Sciatic nerve (tissue), 2 donors: ENCODE results near the gene LPP. TPM values are rescaled to one million over a fixed set of nuclear protein-coding genes. Genes with fewer than 3 reads are reported as not detected.
"Not testable (repeated sequence)": the region's sequence is repeated elsewhere in the genome, so short reads cannot be mapped to it uniquely, and the experiment has no call there.

ENCODE experiments used
- ATAC-seq: fragments of 200-7000 bp; cut with Tn5 transposase; one replicate; pipeline ENCODE4 v1.9.1; 2020; ENCODE audit warnings: mild to moderate bottlenecking, moderate library complexity
- DNase-seq: peaks from one replicate; pipeline ENCODE4 v3.0.0-alpha.2; 2020; ENCODE audit warnings: low spot score
- intact Hi-C: fragments of 100-400 bp; cut with DNase I; formaldehyde crosslinking; loops from one replicate; pipeline ENCODE4 v1.14.2; 2022
- total RNA-seq: library from RNA; stranded (reverse); fragmentation: NEBNext Ultra II Directional; extraction: Animal tissue kit (Norgen Biotek cat#: 25700); gene quantifications from one replicate; pipeline ENCODE4 v1.2.1, GENCODE V29; 2021
- donor health status: DM: no; HTN: no; CAD: no.
- donor health status: DM: no; HTN: no; CAD: no.

Gene LPP, protein sequence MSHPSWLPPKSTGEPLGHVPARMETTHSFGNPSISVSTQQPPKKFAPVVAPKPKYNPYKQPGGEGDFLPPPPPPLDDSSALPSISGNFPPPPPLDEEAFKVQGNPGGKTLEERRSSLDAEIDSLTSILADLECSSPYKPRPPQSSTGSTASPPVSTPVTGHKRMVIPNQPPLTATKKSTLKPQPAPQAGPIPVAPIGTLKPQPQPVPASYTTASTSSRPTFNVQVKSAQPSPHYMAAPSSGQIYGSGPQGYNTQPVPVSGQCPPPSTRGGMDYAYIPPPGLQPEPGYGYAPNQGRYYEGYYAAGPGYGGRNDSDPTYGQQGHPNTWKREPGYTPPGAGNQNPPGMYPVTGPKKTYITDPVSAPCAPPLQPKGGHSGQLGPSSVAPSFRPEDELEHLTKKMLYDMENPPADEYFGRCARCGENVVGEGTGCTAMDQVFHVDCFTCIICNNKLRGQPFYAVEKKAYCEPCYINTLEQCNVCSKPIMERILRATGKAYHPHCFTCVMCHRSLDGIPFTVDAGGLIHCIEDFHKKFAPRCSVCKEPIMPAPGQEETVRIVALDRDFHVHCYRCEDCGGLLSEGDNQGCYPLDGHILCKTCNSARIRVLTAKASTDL
- total RNA-seq, result 231 TPM

DNA sequence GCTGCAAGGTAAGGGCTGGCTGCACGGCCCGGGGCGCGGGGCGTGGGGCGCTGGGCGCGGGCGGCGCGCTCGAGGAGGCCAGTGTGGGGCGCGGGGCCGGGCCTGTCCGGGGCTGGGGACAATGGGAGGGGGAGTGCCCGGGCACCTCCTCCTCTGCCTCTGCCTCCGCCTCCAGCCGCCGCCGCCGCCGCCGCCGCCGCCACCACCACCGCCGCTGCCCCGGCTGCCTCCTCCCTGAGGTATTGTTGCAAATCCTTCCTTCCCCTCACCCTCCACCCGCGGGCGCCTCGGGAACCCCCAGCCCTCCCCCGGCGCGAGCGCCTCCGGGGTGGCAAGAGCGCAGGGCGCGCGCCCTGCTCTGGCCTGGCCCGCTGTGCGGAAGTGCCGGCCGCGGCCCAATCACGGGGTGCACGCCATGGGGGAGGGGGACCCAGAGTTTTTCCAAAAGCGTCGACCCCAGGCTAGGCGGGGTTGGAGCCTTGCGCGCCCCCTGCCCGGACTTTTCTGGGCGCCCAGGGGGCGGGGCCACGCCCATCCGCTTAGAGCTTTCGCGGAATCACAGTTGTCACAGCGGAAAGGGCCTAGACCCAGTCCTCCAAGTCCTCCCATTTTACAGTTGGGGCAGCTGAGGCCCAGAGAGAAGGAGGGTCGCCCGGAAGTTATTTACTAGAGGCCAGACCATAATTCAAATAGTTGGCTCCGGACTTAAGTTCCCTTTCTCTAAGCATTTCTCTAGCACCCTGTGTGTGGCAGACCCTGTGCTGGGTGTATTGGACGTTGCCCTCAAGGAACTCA, at the start of gene LPP:
TSS of gene LPP (plus strand) at position 144 of the 795 bp plus-strand sequence. CDS start 251,964 bp downstream, outside the sequence.
- peak; percentile 88 for DNase-seq
- intact Hi-C loops, result no loop called here
- peak; percentile 74 for ATAC-seq

DNA sequence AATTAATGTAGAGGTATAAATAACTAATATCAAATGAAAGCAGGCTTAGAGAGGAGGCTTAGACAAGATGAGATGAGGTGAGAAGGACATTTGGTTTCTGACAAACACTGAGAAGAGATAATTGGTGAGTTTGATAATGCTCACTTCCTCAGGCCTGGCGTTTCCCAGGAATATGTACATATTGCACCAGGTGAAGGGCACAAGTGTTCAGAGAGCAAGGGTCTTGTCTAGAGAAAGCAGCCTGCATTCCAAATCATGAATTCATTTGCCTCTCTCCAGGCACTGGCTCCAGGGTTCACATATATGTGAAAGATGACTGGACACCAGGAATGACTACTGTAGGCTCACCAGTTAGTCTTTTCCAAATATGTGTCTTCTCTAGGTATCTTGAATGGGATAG, 48.0 kb upstream of the LPP start:
- DNase-seq (no peak), ATAC-seq (no peak)

DNA sequence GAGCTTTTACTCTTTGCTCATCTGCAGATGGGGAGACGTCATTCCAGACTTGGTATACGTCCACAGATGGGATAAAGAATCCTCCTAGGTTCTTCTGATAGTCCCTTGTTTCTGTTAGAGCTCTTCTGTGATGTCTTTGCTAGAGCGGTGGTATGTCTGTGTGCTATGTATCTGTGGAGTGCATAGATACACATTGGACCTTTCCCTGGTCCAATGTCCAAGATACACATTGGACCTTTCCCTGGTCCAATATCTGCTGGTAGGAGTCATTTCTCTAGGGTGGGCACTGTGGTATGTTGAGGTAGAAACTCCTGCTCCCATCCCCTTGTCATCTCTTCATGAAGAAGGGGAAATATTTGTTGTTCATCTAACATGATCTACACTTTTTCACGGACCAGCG, 47.5 kb upstream of the LPP start:
- ATAC-seq (no peak), DNase-seq (no peak)
- intact Hi-C loops, result no loop called here

More for the DNA sequence above, 48.0 kb upstream of the LPP start:
- intact Hi-C loops, result no loop called here

DNA sequence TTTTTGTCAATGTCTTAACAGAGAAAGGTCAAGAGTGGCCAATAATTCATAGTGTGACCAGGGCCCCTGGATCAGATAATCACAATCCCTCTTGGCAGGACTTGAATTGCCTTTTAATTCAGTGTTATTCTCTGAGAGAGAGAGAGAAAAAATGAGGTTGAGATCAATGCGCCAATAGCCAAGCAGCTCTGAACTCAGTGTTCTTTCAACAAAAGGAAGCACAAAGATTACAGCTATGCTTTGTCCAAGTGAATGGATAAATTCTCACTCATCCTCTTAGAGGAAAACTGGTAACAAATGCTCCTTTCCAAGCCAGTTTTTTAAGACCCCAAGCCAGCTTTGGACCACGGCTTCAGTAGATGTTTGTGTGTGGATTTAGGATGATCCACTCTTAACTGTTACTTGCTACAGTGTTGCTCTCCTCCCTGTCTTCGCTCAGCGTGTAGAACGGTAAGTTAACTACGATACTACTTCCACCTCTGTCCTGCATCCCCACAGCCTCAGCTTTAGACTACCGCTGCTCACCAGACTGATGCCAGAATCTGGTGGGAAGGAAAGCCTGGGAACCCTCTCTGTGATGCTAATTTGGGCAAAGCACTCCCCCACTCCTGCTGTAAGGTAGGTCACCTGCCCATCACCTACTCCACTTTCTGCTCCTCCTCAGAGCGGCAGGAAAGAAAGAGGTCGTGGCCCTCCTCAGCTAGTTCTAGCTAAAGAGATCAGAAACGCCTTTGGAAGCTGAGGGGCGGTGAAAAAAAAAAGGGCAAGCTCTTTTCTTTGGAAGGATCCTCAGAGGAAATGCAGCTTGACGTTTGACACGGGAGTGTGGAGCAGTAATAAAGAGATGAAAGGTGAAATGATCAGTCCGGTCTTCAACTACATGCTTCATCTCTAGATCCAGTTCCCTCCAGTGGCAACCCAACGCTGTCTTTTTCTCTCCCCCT, 46.8 kb upstream of the LPP start:
- ATAC-seq (no peak), DNase-seq (no peak)
- intact Hi-C loops, result no loop called here

DNA sequence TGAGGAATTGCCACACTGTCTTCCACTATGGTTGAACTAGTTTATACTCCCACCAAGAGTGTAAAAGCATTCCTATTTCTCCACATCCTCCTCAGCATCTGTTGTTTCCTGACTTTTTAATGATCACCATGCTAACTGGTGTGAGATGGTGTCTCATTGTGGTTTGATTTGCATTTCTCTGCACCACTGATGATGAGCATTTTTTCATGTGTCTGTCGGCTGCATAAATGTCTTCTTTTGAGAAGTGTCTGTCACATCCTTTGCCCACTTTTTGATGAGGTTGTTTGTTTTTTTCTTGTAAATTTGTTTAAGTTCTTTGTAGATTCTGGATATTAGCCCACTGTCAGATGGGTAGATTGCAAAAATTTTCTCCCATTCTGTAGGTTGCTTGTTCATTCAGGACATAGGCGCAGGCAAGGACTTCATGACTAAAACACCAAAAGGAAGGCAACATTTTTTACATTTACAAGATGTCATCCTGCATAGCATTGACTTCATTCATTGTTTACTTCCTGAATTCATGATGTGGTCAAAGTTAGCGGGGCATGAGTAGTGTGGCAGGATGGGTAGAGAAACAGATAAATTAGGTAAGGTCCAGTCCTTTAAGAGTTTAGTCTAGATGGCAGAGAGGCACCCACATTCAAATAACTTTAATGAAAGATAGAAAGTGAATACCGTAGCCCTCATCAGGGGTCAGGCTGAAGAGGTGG, 45.1 kb upstream of the LPP start:
- intact Hi-C loops, result no loop called here
- no peak for DNase-seq
- no peak for ATAC-seq

DNA sequence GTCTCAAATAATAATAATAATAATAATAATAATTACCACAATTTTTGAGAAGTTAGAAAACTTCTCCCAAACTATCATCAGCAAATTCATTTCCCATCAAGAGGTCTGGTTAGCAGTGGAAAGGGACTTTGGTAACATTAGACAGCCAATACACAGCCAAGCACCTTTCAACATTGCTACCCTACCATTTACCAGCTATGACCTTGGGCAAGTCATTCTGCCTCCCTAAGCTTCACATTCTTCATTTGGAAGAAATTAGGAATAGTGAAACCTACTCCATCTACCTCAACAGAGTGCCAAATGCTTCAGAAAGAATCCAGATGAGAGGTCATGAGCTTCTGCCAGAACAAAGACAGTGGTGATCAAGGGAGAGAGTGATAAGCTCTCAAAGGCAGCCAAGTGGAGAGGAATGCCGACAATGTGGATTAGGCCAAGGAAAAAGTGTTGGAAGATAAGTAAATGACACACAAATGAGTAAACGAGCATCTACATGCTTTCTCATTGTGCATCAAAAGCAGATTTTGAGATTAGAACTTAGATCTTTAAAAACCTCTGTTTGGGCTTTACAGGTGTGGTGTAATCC, 42.9 kb upstream of the LPP start:
- intact Hi-C loops, result no loop called here
- ATAC-seq (no peak), DNase-seq (no peak)

DNA sequence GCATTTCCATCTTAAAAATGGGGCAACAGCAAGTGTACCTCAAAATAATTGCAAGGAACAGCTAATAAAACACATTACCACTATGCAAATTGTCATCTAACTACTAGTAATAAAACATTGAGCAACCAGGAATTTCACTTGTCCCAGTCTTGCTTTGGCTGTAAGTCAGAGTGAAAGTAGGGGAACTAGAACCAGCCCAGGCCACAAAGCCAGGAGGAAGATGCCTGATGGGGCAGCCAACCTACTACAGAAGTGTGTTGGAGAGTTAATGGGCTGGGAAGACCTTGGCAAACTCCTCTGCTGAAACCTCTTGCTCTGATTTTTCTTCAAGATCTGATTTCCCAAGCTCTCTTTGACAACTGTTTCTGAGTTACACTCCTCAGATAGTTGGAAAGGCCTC, 40.2 kb upstream of the LPP start:
- DNase-seq, result no peak
- ATAC-seq, result peak; percentile 86
- intact Hi-C loops, result no loop called here

DNA sequence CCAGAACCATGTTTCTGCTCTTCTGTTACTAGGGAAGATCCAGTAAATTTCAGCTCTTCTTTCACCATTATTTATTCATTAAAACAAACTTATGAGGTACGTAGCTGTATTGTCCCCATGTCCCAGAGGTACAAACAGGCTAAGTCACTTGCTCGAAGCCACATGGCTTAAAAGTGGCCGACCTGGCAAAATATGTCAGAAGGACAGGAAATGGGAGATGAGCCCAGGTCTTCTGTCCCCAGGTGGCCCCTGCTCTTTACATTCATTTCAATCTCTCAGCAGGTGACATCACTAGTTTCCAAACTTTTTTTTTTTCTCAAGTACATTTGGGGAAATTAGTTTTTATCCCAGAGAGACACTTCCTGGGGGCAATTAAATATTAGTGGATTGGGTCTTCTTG, 34.1 kb upstream of the LPP start:
- intact Hi-C loops, result no loop called here
- no peak for ATAC-seq
- DNase-seq, result no peak

DNA sequence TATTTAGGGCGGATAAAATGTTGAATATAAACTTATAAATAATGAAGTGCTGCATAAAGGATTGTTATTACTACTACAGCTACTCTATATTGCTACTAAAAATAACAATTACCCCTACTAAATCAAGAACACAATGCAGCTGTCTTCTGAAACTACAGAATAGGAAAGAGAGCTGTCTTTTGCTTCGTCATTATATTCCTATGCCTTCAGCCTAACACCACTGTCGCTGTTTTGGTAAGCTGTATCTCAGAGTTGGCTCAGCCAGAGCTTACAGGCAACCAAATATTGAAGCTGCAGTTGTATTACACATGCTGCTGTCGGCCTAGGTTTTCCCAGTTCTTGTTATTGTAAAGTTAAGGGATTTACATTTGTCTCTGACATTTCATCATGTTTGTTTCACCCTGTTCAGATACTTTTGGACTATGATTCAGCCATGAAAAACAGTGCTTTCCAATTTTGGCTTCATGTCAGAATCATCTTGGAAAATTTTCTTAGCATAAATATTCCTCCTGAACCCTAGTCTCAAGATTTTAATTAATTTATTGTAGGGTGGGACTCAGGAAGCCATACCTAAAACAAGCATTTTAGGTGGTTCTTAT, 31.3 kb upstream of the LPP start:
- intact Hi-C loops, result no loop called here
- no peak for DNase-seq
- no peak for ATAC-seq

DNA sequence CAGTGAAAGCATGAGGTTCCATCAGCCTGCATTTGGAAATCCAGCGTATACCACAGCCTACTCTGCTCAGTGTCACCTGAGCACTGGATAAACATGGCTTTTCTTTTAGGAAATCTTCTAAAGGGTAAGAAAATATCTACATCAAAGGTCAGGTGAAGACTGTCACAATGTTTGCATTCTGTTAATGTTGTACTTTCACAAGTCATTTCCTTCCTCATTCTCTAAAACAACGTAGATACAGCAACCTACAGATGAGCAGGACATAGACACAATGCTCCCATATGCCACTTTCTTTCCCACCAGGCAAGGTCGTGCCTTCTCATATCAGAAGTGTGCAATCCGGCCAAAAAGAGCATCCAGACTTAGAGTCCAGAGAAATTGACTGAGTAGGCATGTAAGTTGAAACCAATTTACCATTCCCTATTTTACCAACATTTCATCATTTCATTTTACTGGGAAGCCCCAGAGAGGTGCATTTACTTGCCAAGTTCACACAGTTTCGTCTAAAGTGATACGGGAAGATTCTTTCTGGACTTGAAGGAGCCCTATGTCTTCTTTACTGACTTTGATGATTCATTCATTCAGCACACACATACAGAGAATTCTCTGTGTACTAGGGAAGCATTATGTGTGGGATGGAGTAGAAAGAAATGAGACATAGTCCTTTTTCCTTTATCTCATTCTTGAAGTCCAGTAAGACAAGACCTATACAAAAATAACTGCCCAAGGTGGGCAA, 30.6 kb upstream of the LPP start:
- no peak for ATAC-seq
- intact Hi-C loops, result no loop called here
- no peak for DNase-seq

DNA sequence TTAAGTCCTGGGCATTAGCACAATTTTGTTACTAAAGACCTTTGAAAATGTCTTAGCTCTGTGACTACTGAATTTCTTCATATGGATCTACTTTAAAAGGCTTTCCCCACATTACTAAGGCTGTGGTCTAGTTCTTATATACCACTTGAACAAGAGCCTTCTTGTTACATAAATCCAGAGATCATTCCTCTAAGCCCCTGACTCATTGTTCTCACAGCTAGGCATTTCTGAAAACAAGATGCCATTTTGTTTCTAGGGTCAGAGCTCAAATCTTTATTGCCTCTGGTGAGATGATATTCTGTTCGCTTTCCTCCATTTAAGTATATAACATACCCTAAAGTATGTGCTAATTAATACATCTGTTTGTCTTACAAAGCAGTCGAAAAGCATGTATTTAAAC, 29.8 kb upstream of the LPP start:
- intact Hi-C loops, result no loop called here
- no peak for ATAC-seq
- DNase-seq, result no peak

DNA sequence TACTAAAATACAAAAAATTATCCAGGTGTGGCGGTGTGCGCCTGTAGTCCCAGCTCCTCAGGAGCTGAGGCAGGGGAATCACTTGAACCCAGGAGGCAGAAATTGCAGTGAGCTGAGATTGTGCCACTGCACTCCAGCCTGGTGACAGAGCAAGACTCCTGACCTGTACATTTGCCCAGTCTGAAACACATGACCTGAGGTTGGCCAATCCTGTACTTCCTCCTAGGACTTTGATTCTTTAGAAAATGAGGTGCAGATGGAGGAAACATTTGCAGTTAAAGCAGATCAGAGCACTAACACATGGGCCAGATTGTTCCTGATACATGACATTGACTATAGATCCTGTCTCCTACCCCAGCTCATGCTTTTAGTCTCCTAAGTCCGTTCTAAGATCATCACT, 28.9 kb upstream of the LPP start:
- DNase-seq, result no peak
- no peak for ATAC-seq
- intact Hi-C loops, result no loop called here

DNA sequence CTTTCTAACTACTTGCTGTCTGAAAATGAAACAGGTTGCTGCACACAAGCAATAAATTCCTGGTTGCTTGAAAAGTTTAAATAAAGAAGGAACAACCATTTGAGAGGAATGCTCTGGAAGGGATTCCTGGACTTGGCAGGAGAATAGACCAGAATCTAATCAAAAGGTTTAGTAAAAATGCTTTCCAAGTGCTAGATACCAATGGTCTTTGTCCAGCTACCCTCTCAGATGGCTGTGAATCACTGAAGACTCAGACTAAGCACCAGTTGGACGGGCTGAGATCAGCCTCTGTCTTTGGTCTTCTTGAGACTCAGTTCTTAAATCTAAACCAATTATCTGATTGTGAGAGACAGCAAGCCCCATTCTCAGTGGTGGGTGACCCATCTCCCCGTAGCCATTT, 27.7 kb upstream of the LPP start:
- ATAC-seq, result no peak
- no peak for DNase-seq
- intact Hi-C loops, result no loop called here

DNA sequence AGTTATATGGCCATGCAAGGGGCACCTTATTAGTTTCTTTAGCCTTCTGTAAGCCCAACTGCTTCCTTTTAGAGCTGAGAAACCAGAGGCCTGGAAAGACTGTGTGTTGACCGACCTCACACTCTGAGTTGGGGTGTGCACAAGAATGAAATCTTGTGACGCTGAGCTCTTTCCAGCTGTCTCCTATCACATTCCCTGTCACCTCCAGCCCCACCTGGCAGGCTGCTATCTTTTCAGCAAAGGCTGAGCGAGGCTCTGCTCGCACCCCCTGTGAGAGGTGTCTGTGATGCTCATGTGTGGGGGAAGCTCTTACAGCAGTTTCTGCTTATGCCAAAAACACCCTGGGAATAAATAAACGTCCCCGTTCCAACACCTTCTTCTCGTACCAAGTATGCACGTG, 27.0 kb upstream of the LPP start:
- intact Hi-C loops, result no loop called here
- DNase-seq (no peak), ATAC-seq (no peak)

DNA sequence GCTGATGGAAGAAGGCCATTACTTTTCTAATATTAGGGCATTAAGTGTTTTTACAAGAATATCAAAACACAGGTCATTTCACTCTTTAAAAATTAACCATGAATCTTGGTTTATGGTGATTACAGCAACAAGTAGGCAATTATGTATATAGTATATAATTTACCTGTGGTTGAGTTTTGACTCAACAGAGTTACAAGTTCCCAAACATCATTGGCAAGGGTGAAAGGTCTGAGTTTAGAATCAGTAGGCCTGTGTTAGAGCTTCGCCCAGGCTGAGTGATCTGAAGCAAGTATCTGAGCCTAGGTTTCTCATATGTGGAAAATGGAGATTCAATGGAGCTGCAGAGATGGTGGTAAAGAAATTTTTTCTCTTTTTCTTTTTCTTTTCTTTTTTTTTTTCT, 25.1 kb upstream of the LPP start:
- DNase-seq, result no peak
- no peak for ATAC-seq
- intact Hi-C loops, result no loop called here

DNA sequence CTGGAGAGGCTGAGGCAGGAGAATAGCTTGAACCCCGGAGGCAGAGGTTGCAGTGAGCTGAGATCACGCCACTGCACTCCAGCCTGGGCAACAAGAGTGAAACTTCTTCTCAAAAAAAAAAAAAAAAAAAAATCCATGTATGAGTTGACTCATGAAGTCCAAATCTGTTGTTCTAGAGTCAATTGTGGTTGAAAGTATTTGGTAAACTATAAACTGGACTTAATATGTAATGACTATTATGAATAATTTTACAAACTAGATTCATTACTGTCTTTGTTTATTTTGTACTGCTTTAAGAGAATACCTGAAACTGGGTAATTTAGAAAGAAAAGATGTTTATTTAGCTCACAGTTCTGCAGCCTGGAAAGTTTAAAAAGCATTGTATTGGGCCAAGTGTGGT, 22.9 kb upstream of the LPP start:
- ATAC-seq, DNase-seq, intact Hi-C loops: not testable (repeated sequence)

DNA sequence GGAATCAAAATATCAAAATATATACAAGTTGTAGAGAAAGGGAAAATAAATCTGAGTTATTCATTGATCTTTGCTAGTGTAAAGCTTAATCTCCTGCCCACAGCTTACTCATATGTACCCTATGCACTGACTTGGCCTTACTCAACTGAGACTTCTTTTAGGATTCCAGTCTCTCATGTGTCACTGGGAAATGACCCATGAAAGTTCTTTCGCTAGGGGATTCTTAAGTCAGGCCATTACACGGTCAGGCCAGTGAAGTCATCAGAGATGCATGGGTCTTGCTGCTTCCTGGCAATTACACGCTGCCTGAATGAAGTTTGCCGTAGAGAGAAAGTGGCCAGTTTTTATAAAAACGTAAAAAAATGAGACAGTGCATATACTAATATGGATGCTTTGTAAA, 20.7 kb upstream of the LPP start:
- DNase-seq (no peak), ATAC-seq (no peak)
- intact Hi-C loops, result no loop called here
